ENCODE results near the gene CCDC86.

CCDC86 gene

DNA sequence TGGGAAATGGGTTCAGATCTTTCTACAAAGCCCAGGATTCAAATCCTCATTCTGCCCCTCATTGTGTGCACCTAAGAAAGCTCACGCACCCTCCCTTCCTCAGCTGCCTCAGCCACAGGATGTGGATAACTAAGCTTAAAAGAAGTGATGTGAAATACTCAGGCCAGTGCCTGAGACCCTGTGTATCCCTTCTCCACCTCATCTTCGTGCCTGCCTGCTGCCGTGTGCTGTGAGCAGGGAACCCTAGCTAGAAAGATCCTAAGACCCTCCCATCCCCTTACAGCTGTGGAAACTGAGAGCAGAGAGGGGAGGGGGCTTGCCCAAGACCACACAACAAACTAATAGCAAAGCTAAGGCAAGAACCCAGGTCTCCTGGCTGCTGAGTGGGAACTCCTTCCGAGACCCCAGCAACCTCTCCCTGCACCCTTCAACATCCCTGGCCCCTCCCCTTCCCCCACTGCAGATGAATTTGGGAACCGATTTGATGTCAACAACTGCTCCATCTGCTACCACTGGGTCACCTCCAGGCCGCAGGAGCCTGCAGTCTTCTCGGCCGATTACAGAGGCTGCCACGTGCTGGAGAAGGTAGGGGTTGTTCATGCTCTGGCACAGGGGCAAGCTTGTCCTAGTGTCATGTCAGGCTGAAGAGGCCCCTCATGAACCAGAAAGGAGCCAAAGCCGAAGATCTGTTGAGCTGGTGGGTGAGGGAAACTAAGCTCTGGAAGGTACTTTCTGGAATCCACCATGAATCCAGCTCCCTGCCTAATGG is 27.0 kb downstream of the CCDC86 start:
- no peak for DNase-seq (ENCODE audit: low read depth in 2 of 2)

DNA sequence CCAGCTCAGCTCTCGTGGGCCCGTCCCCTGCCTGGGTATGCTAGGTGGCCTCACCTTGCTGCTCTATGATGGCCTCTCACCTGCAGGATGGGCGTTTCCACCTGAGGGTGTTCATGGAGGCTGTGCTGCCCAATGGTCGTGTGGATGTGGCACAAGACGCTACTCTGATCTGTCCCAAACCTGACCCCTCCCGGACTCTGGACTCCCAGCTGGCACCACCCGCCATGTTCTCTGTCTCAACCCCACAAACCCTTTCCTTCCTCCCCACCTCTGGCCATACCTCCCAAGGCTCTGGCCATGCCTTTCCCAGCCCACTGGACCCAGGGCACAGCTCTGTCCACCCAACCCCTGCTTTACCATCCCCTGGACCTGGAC is 27.5 kb downstream of the CCDC86 start:
- no peak for DNase-seq (ENCODE audit: low read depth in 2 of 2)

- no peak for DNase-seq (ENCODE audit: low read depth in 2 of 2)
These were observed 28.4 kb downstream of the CCDC86 start for GRCh38 chr11:60870276-60870675.

DNA sequence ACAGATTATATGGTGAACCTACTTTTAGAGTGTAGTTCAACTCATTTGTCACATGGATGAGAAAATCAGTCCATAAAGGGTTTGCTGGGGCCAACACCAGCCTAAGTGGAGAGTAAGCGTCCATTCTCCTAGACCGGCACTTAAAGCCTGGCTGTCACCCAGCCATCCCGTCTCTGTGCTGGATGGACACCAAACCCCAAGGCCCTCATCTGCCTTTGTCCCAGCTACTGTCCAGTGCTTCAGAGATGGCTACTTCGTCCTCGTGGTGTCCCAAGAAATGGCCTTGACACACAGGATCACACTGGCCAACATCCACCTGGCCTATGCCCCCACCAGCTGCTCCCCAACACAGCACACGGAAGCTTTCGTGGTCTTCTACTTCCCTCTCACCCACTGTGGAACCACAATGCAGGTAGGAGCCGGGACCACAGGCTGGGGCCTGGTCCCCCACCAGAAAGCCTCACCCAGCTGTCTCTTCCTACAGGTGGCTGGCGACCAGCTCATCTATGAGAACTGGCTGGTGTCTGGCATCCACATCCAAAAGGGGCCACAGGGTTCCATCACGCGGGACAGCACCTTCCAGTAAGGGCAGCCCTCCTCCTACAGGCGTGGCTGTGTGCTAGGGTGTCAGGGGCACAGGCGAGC is 28.9 kb downstream of the CCDC86 start:
- DNase-seq (ENCODE audit: low read depth in 2 of 2): no peak

GRCh38 chr11:60871378-60872061 is 29.6 kb downstream of the CCDC86 start:
- DNase-seq (ENCODE audit: low read depth in 2 of 2): no peak

GRCh38 chr11:60872124-60872960 is 30.4 kb downstream of the CCDC86 start:
- DNase-seq (ENCODE audit: low read depth in 2 of 2): no peak

DNA sequence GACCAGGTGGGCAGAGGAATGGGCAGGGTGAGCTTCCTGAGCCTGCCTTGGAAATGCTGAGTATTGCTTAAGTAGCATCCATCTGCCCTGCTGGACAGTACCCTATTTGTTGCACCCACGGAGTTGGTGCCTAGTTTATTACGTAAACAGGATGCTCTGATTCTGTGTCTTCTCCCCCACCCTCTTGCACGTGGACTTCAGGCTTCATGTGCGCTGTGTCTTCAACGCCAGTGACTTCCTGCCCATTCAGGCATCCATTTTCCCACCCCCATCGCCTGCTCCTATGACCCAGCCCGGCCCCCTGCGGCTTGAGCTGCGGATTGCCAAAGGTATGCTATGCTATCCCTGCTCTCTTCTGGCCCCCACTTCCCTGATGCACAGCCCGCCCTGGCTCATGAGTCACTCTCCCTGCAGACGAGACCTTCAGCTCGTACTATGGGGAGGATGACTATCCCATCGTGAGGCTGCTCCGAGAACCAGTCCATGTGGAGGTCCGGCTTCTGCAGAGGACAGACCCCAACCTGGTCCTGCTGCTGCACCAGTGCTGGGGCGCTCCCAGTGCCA is 31.1 kb downstream of the CCDC86 start:
- no peak for DNase-seq (ENCODE audit: low read depth in 2 of 2)

- DNase-seq (ENCODE audit: low read depth in 2 of 2): no peak
These were observed 31.6 kb downstream of the CCDC86 start for GRCh38 chr11:60873533-60873932.

- no peak for DNase-seq (ENCODE audit: low read depth in 2 of 2)
These were observed 32.8 kb downstream of the CCDC86 start for GRCh38 chr11:60874421-60875365.

GRCh38 chr11:60875366-60876167 is 33.7 kb downstream of the CCDC86 start:
- DNase-seq (ENCODE audit: low read depth in 2 of 2): no peak

- no peak for DNase-seq (ENCODE audit: low read depth in 2 of 2)
These were observed 34.2 kb downstream of the CCDC86 start for GRCh38 chr11:60876168-60876485.

DNA sequence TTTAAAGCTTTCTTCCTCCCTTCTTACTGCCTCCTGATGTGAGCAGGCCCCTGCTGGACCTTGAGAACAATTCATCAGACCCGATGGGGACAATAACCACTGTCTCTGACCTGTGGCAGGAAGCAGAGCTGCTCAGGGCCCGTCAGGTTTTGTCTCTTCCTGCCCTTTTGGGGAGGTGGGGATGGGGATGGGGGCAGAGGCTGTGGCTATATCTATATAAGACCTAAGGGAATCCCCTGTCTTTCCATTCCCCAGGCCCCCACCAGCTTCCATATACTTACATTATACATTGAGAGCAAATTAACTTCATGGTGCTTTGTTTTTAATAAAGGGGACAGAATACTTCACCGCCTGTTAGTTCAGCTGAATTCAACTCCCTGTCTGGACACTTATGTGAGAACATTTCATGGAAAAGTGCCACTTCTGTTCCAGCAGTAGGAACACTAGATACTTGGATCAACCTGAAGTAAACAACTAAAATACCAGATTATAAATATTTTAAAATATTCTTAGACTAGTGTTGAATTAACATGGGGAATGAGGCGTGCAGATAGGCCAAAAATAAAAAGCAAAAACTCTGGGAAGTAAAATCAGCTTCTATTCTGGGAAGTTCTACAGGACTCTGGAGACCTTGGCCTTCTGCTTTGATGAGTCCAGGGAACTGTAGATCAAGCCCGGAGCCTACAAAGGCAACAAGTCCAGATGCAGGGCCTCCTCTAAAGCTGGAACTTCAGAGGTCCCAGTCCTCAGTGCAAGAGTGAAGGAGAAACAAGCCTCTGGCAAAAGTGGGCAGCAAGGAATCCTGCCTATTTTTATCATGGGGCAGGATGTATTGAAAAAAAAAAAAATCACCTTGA is 36.6 kb downstream of the CCDC86 start:
- DNase-seq (ENCODE audit: low read depth in 2 of 2): no peak

DNA sequence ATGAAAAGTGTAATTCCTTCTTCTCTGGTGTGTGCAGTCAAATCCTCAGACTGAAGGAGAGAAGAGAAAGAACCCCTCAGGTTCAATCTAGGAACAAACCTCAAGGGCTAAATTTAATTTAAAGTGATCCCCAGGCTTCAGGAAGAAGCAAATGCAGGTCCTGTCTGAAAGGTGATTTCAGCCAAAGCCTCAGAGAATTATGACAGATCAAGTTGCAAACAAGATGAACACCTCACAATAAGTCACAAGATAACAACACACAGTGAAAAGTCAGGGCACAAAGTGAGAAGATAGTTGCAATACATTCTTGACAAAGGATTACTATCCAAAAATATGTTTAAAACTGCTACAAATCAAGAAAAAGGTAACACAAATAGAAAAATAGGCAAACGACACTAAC is 37.2 kb downstream of the CCDC86 start:
- DNase-seq (ENCODE audit: low read depth in 2 of 2): no peak

DNA sequence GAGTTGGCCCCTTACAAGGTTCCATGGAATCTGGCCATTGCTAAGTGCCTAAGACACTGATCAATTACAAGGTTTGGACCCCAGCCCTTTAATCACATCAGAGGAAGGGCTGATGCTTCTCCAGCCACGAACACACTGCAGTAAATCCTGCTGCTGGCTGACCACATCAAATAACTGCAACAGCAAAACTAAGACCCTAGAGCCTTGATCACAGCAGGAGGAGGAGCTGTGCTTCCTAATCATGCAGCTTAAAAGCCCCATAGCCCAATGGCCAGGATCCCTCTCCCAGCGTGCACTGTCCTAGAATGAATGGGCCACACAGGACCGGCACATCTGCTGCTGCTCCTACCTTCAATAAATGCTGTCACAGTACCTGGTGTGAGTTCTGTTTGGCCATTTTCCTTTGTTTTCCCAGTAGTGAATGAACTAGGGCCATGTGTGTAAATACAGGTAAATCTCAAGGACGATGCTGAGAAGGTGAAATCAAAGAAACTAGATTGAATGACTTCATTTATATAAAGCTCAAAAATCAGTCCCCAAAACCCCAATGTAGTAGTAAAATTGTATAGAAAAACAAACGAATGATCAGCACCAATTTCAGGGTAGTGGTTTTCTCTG is 38.2 kb downstream of the CCDC86 start:
- no peak for DNase-seq (ENCODE audit: low read depth in 2 of 2)

DNA sequence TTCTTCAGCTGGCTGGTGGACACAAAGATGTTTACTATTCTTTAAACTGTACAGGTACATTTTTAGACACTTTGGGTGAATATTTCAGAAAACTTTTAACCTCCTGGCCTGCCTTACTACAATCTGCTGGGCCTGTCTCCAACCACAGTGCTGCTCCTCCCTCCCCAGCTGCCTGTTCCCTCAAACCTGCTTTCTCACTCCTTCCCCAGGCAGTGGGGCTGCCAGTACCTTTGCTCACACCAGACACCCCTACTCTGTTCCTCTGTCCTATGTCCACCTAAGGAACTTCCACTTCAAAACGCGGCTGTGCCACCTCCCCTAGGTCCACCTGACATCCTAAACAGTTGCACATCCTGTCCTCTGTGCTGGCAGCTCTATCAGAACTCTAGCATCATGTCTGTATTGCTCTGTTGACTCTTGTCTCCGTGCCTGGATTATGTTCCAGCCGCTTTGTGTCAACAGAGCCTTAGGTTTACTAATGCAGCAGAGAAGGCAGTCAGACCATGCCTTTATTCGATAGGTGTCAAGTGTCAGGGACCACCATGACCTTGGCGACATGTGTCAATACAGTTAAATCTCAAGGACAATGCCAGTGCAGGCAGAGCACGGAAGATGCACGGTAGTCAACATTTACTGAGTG is 38.9 kb downstream of the CCDC86 start:
- no peak for DNase-seq (ENCODE audit: low read depth in 2 of 2)

DNA sequence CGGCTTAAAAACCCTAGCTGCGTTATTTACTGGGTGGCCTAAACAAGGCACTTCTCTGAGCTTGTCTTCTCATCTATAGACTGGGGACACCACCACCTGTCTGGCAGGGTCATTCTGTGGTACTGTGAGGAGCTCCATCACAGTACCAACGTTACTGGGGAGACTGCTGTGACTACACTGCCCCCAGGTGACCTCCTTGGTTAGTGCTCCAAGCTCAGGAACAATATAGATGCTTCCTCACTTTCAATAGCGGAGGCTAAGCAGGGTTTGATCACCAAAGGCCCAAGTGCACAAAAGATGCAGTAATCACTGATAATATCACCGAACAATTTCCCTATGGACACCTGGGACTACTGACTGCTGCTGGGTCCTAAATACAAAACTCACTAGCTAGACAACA is 45.6 kb downstream of the CCDC86 start:
- DNase-seq (ENCODE audit: low read depth in 2 of 2): no peak

- DNase-seq (ENCODE audit: low read depth in 2 of 2): no peak
These were observed 48.0 kb downstream of the CCDC86 start for GRCh38 chr11:60889869-60890311.

- DNase-seq (ENCODE audit: low read depth in 2 of 2): no peak
These were observed 48.8 kb downstream of the CCDC86 start for GRCh38 chr11:60890696-60891095.
